Parathyroid adenoma (tissue), 2 donors: ENCODE results near the gene CCDC187.

ENCODE experiments used
- H2AFZ ChIP-seq: fragments of 300-600 bp; sonication (generic); one replicate; pipeline ENCODE4 v1.7.0; 2017; ENCODE audit warnings: antibody characterized with exemption, mild to moderate bottlenecking
- H3K27ac ChIP-seq: fragments of 300-600 bp; sonication (generic); one replicate; pipeline ENCODE4 v1.7.0; 2017
- H3K27me3 ChIP-seq: fragments of 300-600 bp; sonication (generic); one replicate; pipeline ENCODE4 v1.7.0; 2017; ENCODE audit warnings: low read length; ENCODE audit not compliant: control insufficient read depth, insufficient read depth
- H3K36me3 ChIP-seq: fragments of 300-600 bp; sonication (generic); one replicate; pipeline ENCODE4 v1.7.0; 2017; ENCODE audit warnings: low read length; ENCODE audit not compliant: control insufficient read depth, insufficient read depth
- H3K4me1 ChIP-seq: fragments of 300-600 bp; sonication (generic); one replicate; pipeline ENCODE4 v1.7.0; 2017; ENCODE audit warnings: control low read depth
- H3K4me2 ChIP-seq: fragments of 300-600 bp; sonication (generic); one replicate; pipeline ENCODE4 v1.7.0; 2017; ENCODE audit warnings: low read length
- H3K4me3 ChIP-seq: fragments of 300-600 bp; sonication (generic); one replicate; pipeline ENCODE4 v1.7.0; 2017; ENCODE audit warnings: low read depth, low read length
- H3K79me2 ChIP-seq: fragments of 300-600 bp; sonication (generic); one replicate; pipeline ENCODE4 v1.7.0; 2017; ENCODE audit warnings: control low read depth
- H3K9ac ChIP-seq: fragments of 300-600 bp; sonication (generic); one replicate; pipeline ENCODE4 v1.7.0; 2017; ENCODE audit warnings: mild to moderate bottlenecking
- H3K9me3 ChIP-seq: fragments of 300-600 bp; sonication (generic); one replicate; pipeline ENCODE4 v1.7.0; 2017; ENCODE audit warnings: low read length; ENCODE audit not compliant: control insufficient read depth
- CTCF ChIP-seq: fragments of 300-600 bp; sonication (generic); IDR thresholded peaks from one replicate; pipeline ENCODE4 v1.7.0; 2017; ENCODE audit warnings: antibody characterized with exemption, mild to moderate bottlenecking
- donor health status: primary hyperparathyroidism.

The CCDC187 gene

DNA sequence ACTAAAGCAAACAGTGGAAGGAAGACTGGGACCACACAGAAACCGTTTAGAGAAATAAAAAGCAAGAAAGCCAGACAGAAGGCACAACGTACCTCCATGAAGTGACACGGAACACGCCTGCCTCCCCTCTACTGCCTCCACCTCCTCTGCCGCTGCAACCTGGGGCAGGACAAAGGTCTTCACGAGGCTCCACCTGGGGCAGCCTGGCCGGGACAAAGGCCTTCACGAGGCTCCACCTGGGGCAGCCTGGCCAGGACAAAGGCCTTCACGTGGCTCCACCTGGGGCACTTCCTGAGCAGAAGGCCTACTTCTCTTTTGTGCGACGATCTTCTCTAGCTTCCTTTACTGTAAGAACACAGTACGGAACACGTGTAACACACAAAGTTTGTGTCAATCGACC, 70.0 kb downstream of the CCDC187 start:
- Histone ChIP-seq H3K27me3 (no peaks in the 10 kb centered on the region), H3K36me3 (no peaks in the 10 kb centered on the region), H3K4me3 (no peak overlapping the region), H3K9ac (no peak overlapping the region), H3K4me1 (no peaks in the 10 kb centered on the region), H3K79me2 (no peaks in the 10 kb centered on the region), H3K4me2 (no peak overlapping the region), H3K9me3 (no peaks in the 10 kb centered on the region), H2AFZ (no peak overlapping the region), H3K27ac (no peak overlapping the region)
- TF ChIP-seq CTCF: no peak

DNA sequence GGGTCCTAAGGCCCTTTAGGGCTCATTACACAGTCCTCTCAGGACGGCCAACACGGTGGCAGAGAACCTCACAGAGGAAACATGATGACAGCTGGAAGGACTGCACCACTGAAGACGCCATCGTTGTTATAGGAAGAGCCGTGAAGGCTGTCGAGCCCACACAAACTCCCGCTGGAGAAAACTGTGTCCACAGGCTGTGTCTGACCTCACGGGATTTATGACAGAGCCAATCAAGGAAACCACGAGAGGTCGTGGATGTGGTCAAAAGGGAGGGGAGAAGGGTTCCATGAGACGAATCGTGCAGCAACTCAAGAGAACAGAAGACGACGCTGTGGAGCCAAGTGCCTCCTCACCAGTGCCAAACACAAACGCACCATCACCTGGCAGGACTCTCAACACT, 70.5 kb downstream of the CCDC187 start:
- Histone ChIP-seq H3K9ac (no peak overlapping the region), H3K4me3 (no peak overlapping the region), H3K79me2 (no peaks in the 10 kb centered on the region), H3K9me3 (no peaks in the 10 kb centered on the region), H3K4me2 (no peak overlapping the region), H3K27ac (no peak overlapping the region), H3K4me1 (no peaks in the 10 kb centered on the region), H2AFZ (no peak overlapping the region), H3K36me3 (no peaks in the 10 kb centered on the region), H3K27me3 (no peaks in the 10 kb centered on the region)
- no peak for TF ChIP-seq CTCF

- H3K9ac ChIP-seq: no peak overlapping the region
These were observed 70.9 kb downstream of the CCDC187 start for GRCh38 chr9:136232969-136233368.

GRCh38 chr9:136231478-136232297, 72.2 kb downstream of the CCDC187 start:
- TF ChIP-seq CTCF: no peak

More at GRCh38 chr9:136232969-136233368, 70.9 kb downstream of the CCDC187 start:
- Histone ChIP-seq H2AFZ (no peak overlapping the region), H3K9me3 (no peaks in the 10 kb centered on the region), H3K4me3 (no peak overlapping the region), H3K27ac (no peak overlapping the region), H3K36me3 (no peaks in the 10 kb centered on the region), H3K27me3 (no peaks in the 10 kb centered on the region), H3K79me2 (no peaks in the 10 kb centered on the region), H3K4me1 (no peaks in the 10 kb centered on the region), H3K4me2 (no peak overlapping the region)
- no peak for TF ChIP-seq CTCF

GRCh38 chr9:136230773-136231172, 73.1 kb downstream of the CCDC187 start:
- TF ChIP-seq CTCF: no peak
- Histone ChIP-seq H3K4me2 (no peak overlapping the region), H3K79me2 (no peaks in the 10 kb centered on the region), H3K9ac (no peak overlapping the region), H3K4me1 (no peaks in the 10 kb centered on the region), H3K27ac (no peak overlapping the region), H3K4me3 (no peak overlapping the region), H3K27me3 (no peaks in the 10 kb centered on the region), H2AFZ (no peak overlapping the region), H3K36me3 (no peaks in the 10 kb centered on the region), H3K9me3 (no peaks in the 10 kb centered on the region)

More at GRCh38 chr9:136231478-136232297, 72.2 kb downstream of the CCDC187 start:
- Histone ChIP-seq H3K27ac (no peak overlapping the region), H3K9me3 (no peaks in the 10 kb centered on the region), H2AFZ (no peak overlapping the region), H3K9ac (no peak overlapping the region), H3K79me2 (no peaks in the 10 kb centered on the region), H3K36me3 (no peaks in the 10 kb centered on the region), H3K4me2 (no peak overlapping the region), H3K4me3 (no peak overlapping the region), H3K27me3 (no peaks in the 10 kb centered on the region), H3K4me1 (no peaks in the 10 kb centered on the region)
